ENCODE results near the gene POGZ.

Gene POGZ

GRCh38 chr1:151406176-151406575 is 53.1 kb downstream of the POGZ start:
- TF ChIP-seq CTCF (IDR thresholded peaks at IDR 0.05; ENCODE audit: low read length) (no peak), EZH2 (optimal IDR thresholded peaks at IDR 0.05; ENCODE audit: low read depth, low read length) (no peak), EZH2phosphoT487 (IDR thresholded peaks at IDR 0.05; ENCODE audit: low read length) (no peak)
- peaks cover 8% of the 10 kb centered on the region for H3K4me1 ChIP-seq (ENCODE audit: low read length)
- peaks cover 21% of the 10 kb centered on the region for H3K36me3 ChIP-seq (replicated peaks; ENCODE audit: insufficient read depth, low read length)

GRCh38 chr1:151405187-151405951 is 53.9 kb downstream of the POGZ start:
- Histone ChIP-seq H2AFZ (ENCODE audit: low read length) (no peak overlapping the region), H3F3A (ENCODE audit: insufficient read depth, low read length) (peaks cover 45% of the 10 kb centered on the region), H3K36me3 (replicated peaks; ENCODE audit: insufficient read depth, low read length) (peaks cover 29% of the 10 kb centered on the region), H3K79me2 (ENCODE audit: low read length) (peaks cover 27% of the 10 kb centered on the region), H4K20me1 (ENCODE audit: insufficient read depth, low read length) (no peaks in the 10 kb centered on the region), H3K9me3 (replicated peaks; ENCODE audit: insufficient read depth, low read length) (no peaks in the 10 kb centered on the region), H3K4me1 (ENCODE audit: low read length) (peaks cover 16% of the 10 kb centered on the region), H3K27ac (ENCODE audit: low read length) (no peak overlapping the region), H3K9ac (ENCODE audit: low read length) (no peak overlapping the region), H3K9me2 (replicated peaks; ENCODE audit: insufficient read depth, low read length) (no peaks in the 10 kb centered on the region), H3K4me3 (ENCODE audit: low read length) (no peak overlapping the region), H3K4me2 (ENCODE audit: low read depth, low read length) (no peak overlapping the region), H3K27me3 (replicated peaks; ENCODE audit: insufficient read depth, low read length) (no peaks in the 10 kb centered on the region)
- TF ChIP-seq EZH2phosphoT487 (IDR thresholded peaks at IDR 0.05; ENCODE audit: low read length) (no peak), EZH2 (optimal IDR thresholded peaks at IDR 0.05; ENCODE audit: low read depth, low read length) (no peak), CTCF (IDR thresholded peaks at IDR 0.05; ENCODE audit: low read length) (no peak)
- DNase-seq = no peak

More at GRCh38 chr1:151406176-151406575, 53.1 kb downstream of the POGZ start:
- DNase-seq = no peak
- Histone ChIP-seq H3F3A (ENCODE audit: insufficient read depth, low read length) (peaks cover 39% of the 10 kb centered on the region), H3K27me3 (replicated peaks; ENCODE audit: insufficient read depth, low read length) (no peaks in the 10 kb centered on the region), H2AFZ (ENCODE audit: low read length) (no peak overlapping the region), H3K4me3 (ENCODE audit: low read length) (no peak overlapping the region), H3K9me2 (replicated peaks; ENCODE audit: insufficient read depth, low read length) (no peaks in the 10 kb centered on the region), H3K4me2 (ENCODE audit: low read depth, low read length) (no peak overlapping the region), H3K27ac (ENCODE audit: low read length) (no peak overlapping the region), H3K9ac (ENCODE audit: low read length) (no peak overlapping the region), H3K79me2 (ENCODE audit: low read length) (peaks cover 19% of the 10 kb centered on the region), H4K20me1 (ENCODE audit: insufficient read depth, low read length) (no peaks in the 10 kb centered on the region), H3K9me3 (replicated peaks; ENCODE audit: insufficient read depth, low read length) (no peaks in the 10 kb centered on the region)

GRCh38 chr1:151403612-151404011 is 55.7 kb downstream of the POGZ start:
- no peak overlapping the region for H3K4me3 ChIP-seq (ENCODE audit: low read length)
- H3F3A ChIP-seq (ENCODE audit: insufficient read depth, low read length) = peaks cover 45% of the 10 kb centered on the region
- H3K27me3 ChIP-seq (replicated peaks; ENCODE audit: insufficient read depth, low read length) = no peaks in the 10 kb centered on the region
- no peak overlapping the region for H3K27ac ChIP-seq (ENCODE audit: low read length)
- H3K36me3 ChIP-seq (replicated peaks; ENCODE audit: insufficient read depth, low read length) = peaks cover 29% of the 10 kb centered on the region
- H3K9me2 ChIP-seq (replicated peaks; ENCODE audit: insufficient read depth, low read length) = no peaks in the 10 kb centered on the region
- peaks cover 16% of the 10 kb centered on the region for H3K4me1 ChIP-seq (ENCODE audit: low read length)
- no peaks in the 10 kb centered on the region for H4K20me1 ChIP-seq (ENCODE audit: insufficient read depth, low read length)
- peaks cover 37% of the 10 kb centered on the region for H3K79me2 ChIP-seq (ENCODE audit: low read length)
- no peak overlapping the region for H2AFZ ChIP-seq (ENCODE audit: low read length)
- no peak for TF ChIP-seq EZH2phosphoT487 (IDR thresholded peaks at IDR 0.05; ENCODE audit: low read length)
- no peak for TF ChIP-seq EZH2 (optimal IDR thresholded peaks at IDR 0.05; ENCODE audit: low read depth, low read length)
- no peak for TF ChIP-seq CTCF (IDR thresholded peaks at IDR 0.05; ENCODE audit: low read length)
- DNase-seq = no peak
- H3K9me3 ChIP-seq (replicated peaks; ENCODE audit: insufficient read depth, low read length) = no peaks in the 10 kb centered on the region
- H3K9ac ChIP-seq (ENCODE audit: low read length) = no peak overlapping the region
- H3K4me2 ChIP-seq (ENCODE audit: low read depth, low read length) = no peak overlapping the region
